Lower lobe of right lung (tissue), 2 donors: Measurements from ENCODE around the gene TLE4. TPM values are rescaled to one million over a fixed set of nuclear protein-coding genes. Genes with fewer than 3 reads are reported as not detected.

Experiments
- ATAC-seq, 2 donors: fragments of 200-7000 bp; cut with Tn5 transposase; one replicate each; pipeline ENCODE4 v1.9.1; 2020 to 2022; ENCODE audit warnings: mild to moderate bottlenecking in 2 of 2, moderate library complexity in 2 of 2
- DNase-seq: peaks from one replicate; pipeline ENCODE4 v3.0.0-alpha.2; 2020
- H3K27ac ChIP-seq: fragments of 200-600 bp; one replicate; pipeline ENCODE4 v1.8.0; 2022
- H3K27me3 ChIP-seq: fragments of 200-600 bp; one replicate; pipeline ENCODE4 v1.8.0; 2022; ENCODE audit warnings: low read depth
- H3K36me3 ChIP-seq: fragments of 200-600 bp; one replicate; pipeline ENCODE4 v1.8.0; 2022; ENCODE audit warnings: mild to moderate bottlenecking
- H3K4me1 ChIP-seq: fragments of 200-600 bp; one replicate; pipeline ENCODE4 v1.8.0; 2022
- H3K4me3 ChIP-seq: fragments of 200-600 bp; one replicate; pipeline ENCODE4 v1.8.0; 2022; ENCODE audit warnings: mild to moderate bottlenecking
- H3K9me3 ChIP-seq: fragments of 200-600 bp; one replicate; pipeline ENCODE4 v1.8.0; 2022
- intact Hi-C: fragments of 100-400 bp; cut with DNase I; formaldehyde crosslinking; loops from one replicate; pipeline ENCODE4 v1.11.0; 2022
- total RNA-seq: library from RNA; stranded (reverse); fragmentation: NEBNext Ultra II Directional; extraction: Animal tissue kit (Norgen Biotek cat#: 25700); gene quantifications from one replicate; pipeline ENCODE4 v1.2.1, GENCODE V29; 2021
- TF ChIP-seq, protein P1 (sequence below): fragments of 200-600 bp; IDR thresholded peaks from one replicate; pipeline ENCODE4 v1.8.0; 2022; ENCODE audit warnings: antibody characterized with exemption, mild to moderate bottlenecking
- donor health status: DM: no; HTN: yes; CAD: no; lungs with severe emphysema.

TLE4 gene
- total RNA-seq, 1 donor from 2014 or later: 48.6 TPM

DNA sequence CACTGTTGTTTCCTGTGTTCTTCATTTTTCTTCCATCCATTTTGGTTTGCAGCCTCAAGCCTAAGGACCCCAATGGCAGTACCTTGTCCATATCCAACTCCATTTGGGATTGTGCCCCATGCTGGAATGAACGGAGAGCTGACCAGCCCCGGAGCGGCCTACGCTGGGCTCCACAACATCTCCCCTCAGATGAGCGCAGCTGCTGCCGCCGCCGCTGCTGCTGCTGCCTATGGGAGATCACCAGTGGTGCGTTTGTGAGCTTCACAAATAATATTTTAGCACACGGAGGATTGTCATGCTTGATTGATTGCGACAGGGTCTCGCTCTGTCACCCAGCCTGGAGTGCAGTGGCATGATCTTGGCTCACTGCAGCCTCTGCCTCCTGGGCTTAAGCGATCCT lies 136.8 kb downstream of the TLE4 start:
- intact Hi-C loops: no loop called here
- no peak for ATAC-seq
- DNase-seq: no peak
- no peaks in the 10 kb centered on the region for H3K4me1 ChIP-seq
- H3K27me3 ChIP-seq: no peaks in the 10 kb centered on the region
- H3K36me3 ChIP-seq: peaks cover 65% of the 10 kb centered on the region
- H3K9me3 ChIP-seq: no peaks in the 10 kb centered on the region
- no peak overlapping the region for H3K4me3 ChIP-seq
- TF ChIP-seq, protein P1, sequence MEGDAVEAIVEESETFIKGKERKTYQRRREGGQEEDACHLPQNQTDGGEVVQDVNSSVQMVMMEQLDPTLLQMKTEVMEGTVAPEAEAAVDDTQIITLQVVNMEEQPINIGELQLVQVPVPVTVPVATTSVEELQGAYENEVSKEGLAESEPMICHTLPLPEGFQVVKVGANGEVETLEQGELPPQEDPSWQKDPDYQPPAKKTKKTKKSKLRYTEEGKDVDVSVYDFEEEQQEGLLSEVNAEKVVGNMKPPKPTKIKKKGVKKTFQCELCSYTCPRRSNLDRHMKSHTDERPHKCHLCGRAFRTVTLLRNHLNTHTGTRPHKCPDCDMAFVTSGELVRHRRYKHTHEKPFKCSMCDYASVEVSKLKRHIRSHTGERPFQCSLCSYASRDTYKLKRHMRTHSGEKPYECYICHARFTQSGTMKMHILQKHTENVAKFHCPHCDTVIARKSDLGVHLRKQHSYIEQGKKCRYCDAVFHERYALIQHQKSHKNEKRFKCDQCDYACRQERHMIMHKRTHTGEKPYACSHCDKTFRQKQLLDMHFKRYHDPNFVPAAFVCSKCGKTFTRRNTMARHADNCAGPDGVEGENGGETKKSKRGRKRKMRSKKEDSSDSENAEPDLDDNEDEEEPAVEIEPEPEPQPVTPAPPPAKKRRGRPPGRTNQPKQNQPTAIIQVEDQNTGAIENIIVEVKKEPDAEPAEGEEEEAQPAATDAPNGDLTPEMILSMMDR: no peak
- H3K27ac ChIP-seq: no peak overlapping the region

DNA sequence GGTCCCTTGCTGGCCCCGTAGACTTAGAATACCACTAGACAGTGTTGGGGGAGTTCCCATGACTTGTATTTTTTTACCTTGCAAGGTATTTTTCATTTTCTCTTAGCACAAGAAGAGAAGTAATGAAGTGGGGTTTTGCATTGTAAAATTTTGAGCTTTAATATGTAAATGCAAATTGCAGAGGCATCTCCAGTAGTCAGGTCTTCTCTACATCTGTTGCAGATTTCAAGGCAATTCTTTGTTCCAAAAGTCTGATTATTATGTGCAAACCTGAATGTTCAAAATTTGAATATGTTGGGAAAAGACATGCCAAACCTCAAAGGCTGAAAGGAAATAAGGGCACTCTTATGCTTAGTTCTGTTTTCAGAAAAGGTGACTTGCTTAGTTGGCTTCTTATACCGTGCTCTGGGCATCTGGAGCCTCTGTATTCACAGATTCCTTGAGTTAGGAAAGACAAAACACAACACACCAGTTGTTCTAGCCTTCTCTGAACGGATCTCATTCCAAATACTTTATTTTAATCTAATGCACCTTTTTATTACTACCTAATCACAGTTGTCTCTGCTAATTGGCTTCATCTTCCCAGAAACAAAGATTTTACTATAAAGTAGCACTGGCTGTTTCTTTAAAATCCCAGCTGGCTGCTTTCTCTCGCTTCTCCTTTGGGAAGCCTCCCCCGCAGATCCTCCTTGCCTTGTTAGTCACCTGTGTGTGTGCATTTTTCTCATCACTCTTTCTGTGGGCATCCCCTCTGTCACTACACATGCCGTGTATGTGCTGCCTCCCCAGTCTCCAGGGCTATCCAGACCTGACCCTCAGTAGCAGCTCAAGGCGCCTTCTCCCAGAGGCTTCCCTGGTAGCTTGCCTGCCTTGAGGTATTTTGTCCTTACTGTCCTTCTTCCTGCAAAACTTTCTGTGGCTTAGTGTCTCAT lies 138.2 kb downstream of the TLE4 start:
- DNase-seq: no peak
- no peak overlapping the region for H3K4me3 ChIP-seq
- ATAC-seq: no peak
- peaks cover 65% of the 10 kb centered on the region for H3K36me3 ChIP-seq
- intact Hi-C loops: no loop called here
- no peak overlapping the region for H3K27ac ChIP-seq
- H3K9me3 ChIP-seq: no peaks in the 10 kb centered on the region
- TF ChIP-seq, protein P1: no peak
- no peaks in the 10 kb centered on the region for H3K4me1 ChIP-seq
- no peaks in the 10 kb centered on the region for H3K27me3 ChIP-seq

DNA sequence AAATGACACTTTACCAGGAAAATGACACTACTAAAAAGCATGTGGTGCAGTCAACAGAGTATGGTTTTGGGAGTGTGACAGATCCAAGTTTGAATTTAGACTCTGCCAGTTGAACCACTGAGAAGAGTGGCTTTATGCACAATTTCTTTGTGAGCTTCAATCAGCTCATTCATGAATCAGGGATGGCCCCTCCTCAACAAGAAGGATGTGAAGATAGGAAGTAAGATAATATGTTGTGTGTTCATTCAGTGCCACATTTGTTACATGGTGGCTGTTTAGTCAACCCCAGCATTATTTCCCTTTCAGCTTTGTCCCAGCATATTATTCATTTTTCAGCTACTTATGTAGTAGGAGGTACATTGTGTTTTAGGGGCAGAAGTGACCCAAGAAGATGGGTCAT lies 140.1 kb downstream of the TLE4 start:
- intact Hi-C loops: no loop called here
- no peaks in the 10 kb centered on the region for H3K27me3 ChIP-seq
- DNase-seq: no peak
- no peaks in the 10 kb centered on the region for H3K4me1 ChIP-seq
- H3K36me3 ChIP-seq: peaks cover 65% of the 10 kb centered on the region
- no peaks in the 10 kb centered on the region for H3K9me3 ChIP-seq
- H3K27ac ChIP-seq: no peak overlapping the region
- TF ChIP-seq, protein P1: no peak
- ATAC-seq: no peak
- no peak overlapping the region for H3K4me3 ChIP-seq

DNA sequence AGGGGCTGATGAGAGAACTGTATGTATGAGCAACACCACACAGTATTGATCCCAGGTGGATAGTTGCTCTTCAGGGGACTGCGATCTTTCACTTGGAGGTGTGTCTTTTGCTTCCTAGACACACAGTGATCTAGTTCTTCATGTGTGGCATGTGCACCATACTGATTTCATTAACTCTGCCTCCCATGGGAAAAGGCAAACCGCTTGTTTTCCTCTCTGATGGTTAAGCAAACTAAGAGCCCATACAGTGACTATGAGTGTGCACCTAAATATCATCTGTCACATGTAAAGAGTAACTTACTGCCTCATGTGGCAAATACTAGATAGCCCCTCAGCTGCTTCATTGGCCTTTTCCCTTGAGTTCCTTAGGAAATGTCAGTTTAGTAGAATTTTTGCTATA lies 147.3 kb downstream of the TLE4 start:
- Histone ChIP-seq H3K36me3 (peaks cover 84% of the 10 kb centered on the region), H3K27ac (no peak overlapping the region), H3K27me3 (no peaks in the 10 kb centered on the region), H3K4me1 (no peaks in the 10 kb centered on the region), H3K9me3 (no peaks in the 10 kb centered on the region), H3K4me3 (no peak overlapping the region)
- ATAC-seq (no peak), DNase-seq (no peak)
- TF ChIP-seq, protein P1: no peak
- intact Hi-C loops: no loop called here

DNA sequence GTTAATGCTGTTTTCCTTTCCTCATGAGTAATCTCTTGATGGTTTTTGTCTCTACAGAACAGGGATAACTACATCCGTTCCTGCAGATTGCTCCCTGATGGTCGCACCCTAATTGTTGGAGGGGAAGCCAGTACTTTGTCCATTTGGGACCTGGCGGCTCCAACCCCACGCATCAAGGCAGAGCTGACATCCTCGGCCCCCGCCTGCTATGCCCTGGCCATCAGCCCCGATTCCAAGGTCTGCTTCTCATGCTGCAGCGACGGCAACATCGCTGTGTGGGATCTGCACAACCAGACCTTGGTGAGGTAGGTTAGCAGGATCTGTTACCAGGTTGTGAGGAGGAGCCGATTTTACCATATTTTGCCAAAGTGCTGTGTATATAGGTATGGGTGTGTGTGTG lies 148.2 kb downstream of the TLE4 start:
- Histone ChIP-seq H3K4me1 (no peaks in the 10 kb centered on the region), H3K27ac (no peak overlapping the region), H3K36me3 (peaks cover 92% of the 10 kb centered on the region), H3K9me3 (no peaks in the 10 kb centered on the region), H3K4me3 (no peak overlapping the region), H3K27me3 (no peaks in the 10 kb centered on the region)
- DNase-seq (no peak), ATAC-seq (no peak)
- intact Hi-C loops: no loop called here
- TF ChIP-seq, protein P1: no peak
